ENCODE measurements around the gene ESYT2. TPM values are rescaled to one million over a fixed set of nuclear protein-coding genes. Genes with fewer than 3 reads are reported as not detected.

The ESYT2 gene
- total RNA-seq, 2 experiments from 2014 or later: 116 to 124 TPM

DNA sequence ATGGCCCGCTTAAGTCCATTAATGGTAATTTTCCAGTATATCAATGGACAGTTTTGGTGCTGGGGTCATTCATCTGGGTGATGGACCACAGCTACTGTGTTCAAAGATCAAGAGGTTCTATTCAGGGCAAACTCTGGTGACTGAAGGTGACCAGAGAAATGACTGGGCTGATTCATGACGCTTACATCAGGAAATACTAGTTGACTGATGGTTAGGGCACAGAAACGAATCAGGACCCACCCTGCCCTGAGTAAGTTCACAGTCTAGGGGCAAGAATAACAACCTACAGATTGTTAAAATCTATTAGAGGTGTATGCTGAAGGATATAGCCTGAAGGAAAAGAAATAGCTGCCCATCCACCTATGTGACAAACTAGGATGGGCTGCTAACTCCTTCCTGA, 134.3 kb downstream of the ESYT2 start:
- Mint-ChIP-seq H3K36me3 (ENCODE audit: low read depth) (peaks cover 66% of the 10 kb centered on the region), H3K27ac (peak overlapping the region; percentile 83), H3K4me3 (no peak overlapping the region), H3K4me1 (peaks cover 53% of the 10 kb centered on the region), H3K27me3 (no peaks in the 10 kb centered on the region), H3K9me3 (peaks cover 2% of the 10 kb centered on the region)
- DNase-seq: no peak
- ChIA-PET POLR2A (no interaction called here), CTCF (interaction anchor here (0.9 to 3.0 kb wide), 6 partner anchors 10 to 282 kb away, joined by 3 to 24 read pairs (median 4); partner anchors contain the start of gene NCAPG2)

DNA sequence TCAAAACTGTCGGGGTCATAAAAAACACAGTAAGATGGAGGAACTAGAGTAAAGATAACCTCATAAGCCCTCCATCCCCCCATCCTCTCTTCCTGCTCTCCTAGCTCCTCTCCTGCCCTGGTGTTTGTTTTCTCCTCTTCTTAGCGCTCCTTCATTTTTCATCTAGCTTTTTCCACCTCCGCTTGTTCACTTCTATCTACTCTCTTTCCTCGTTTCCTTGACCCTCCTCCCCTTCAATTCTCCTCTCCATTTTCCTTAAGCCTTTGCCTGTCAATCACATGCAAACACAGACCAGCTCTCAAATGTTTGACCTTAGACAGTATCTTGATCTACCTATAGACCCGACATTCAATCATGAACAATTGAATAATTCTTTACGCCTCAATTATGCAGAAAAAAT, 134.7 kb downstream of the ESYT2 start:
- H3K27me3 Mint-ChIP-seq: no peaks in the 10 kb centered on the region
- DNase-seq: no peak
- no peak overlapping the region for H3K4me3 Mint-ChIP-seq
- no peak overlapping the region for H3K27ac Mint-ChIP-seq
- H3K4me1 Mint-ChIP-seq: peaks cover 53% of the 10 kb centered on the region
- CTCF ChIA-PET: interaction anchor here (1.0 to 3.0 kb wide), 5 partner anchors 10 to 282 kb away, joined by 3 to 24 read pairs (median 4); partner anchors contain the start of gene NCAPG2
- POLR2A ChIA-PET: no interaction called here
- peaks cover 2% of the 10 kb centered on the region for H3K9me3 Mint-ChIP-seq
- peaks cover 66% of the 10 kb centered on the region for H3K36me3 Mint-ChIP-seq (ENCODE audit: low read depth)

DNA sequence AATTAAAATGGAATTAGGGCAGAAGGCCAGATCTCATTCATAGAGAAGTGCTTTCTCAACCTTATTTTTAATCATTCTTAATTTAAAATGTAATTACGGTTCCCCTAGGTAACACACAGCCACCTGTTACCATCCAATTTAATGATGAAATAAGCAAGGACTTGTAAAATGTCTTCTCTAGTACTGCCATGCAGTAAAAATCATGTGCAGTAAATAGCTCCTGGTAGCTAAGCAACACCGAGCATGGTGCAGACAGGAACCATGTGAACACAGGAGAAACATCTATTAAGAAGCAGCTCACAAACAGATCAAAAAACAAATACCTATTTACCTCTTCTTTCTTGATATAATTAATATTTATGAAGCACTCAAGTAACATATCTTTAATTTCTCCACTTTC, 139.8 kb downstream of the ESYT2 start:
- ChIA-PET POLR2A (no interaction called here), CTCF (no interaction called here)
- Mint-ChIP-seq H3K9me3 (no peaks in the 10 kb centered on the region), H3K36me3 (ENCODE audit: low read depth) (peaks cover 61% of the 10 kb centered on the region), H3K27ac (no peak overlapping the region), H3K27me3 (no peaks in the 10 kb centered on the region), H3K4me1 (peaks cover 11% of the 10 kb centered on the region), H3K4me3 (no peak overlapping the region)
- no peak for DNase-seq

DNA sequence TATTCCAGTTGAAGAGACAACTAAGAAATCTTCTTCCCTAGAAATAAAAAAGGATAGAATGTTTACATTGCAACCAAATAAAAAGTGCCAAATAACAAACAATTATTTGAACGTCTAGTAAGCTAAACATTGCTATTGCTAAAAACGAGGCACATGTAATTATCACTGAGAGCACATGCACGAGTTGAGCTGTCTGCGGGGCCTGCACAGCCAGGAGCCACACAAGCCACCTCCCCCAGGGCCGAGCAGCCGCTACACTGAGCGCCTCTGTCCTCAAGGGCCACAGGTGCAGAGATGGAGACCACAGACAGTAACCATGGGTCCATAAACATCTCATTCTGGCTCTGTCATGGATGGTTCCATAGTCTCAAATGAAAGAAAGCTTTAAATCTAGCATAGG, 141.9 kb downstream of the ESYT2 start:
- H3K36me3 Mint-ChIP-seq (ENCODE audit: low read depth): peaks cover 67% of the 10 kb centered on the region
- peaks cover 5% of the 10 kb centered on the region for H3K4me1 Mint-ChIP-seq
- H3K4me3 Mint-ChIP-seq: no peak overlapping the region
- no peak overlapping the region for H3K27ac Mint-ChIP-seq
- CTCF ChIA-PET: interaction anchor here (1.1 kb wide), 1 partner anchor 59 kb away, joined by 3 read pairs; no protein-coding TSS in a partner anchor
- H3K27me3 Mint-ChIP-seq: no peaks in the 10 kb centered on the region
- H3K9me3 Mint-ChIP-seq: no peaks in the 10 kb centered on the region
- POLR2A ChIA-PET: no interaction called here
- DNase-seq: no peak

DNA sequence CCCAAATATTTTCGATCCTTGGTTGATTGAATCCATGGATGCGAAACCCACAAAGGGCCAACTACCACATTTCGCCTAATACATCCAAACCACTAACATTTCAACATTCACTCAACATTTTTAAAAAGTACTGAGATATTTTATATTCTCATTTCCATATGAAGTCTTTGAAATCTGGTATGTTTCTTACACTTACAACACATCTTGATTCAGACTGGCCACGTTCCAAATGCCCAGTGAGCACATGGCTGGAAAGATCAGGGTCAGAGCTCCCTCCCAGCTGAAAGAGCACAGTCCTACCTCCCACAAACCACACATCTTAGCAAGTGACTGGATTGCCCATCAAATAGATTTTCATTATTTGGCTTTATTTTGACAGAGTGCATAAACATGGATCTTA, 143.6 kb downstream of the ESYT2 start:
- POLR2A ChIA-PET: no interaction called here
- Mint-ChIP-seq H3K4me3 (no peak overlapping the region), H3K27me3 (no peaks in the 10 kb centered on the region), H3K9me3 (no peaks in the 10 kb centered on the region), H3K36me3 (ENCODE audit: low read depth) (peaks cover 62% of the 10 kb centered on the region), H3K4me1 (peaks cover 6% of the 10 kb centered on the region), H3K27ac (no peak overlapping the region)
- CTCF ChIA-PET: interaction anchor here (1.5 kb wide), 1 partner anchor 10 kb away, joined by 4 read pairs; no protein-coding TSS in a partner anchor
- DNase-seq: no peak

DNA sequence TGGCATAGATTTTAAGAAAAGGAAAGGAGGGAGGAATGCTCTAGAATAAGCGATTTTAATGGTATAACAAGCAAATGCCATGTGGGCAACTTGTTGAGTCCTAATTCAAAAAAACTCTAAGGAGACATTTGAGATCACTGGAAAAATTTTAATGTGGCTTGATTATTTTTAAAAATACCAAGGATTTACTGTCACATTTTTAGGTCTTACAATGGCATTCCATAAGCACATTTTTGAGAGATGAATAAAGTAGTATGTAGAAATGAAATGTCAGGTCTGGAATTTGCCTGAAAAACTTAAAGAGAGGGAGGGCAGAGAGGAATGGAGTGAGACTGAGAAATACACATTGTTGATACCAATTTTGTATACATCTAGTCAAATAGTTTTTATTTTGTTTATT, 145.0 kb downstream of the ESYT2 start:
- DNase-seq: no peak
- Mint-ChIP-seq H3K9me3 (no peaks in the 10 kb centered on the region), H3K36me3 (ENCODE audit: low read depth) (peaks cover 63% of the 10 kb centered on the region), H3K27ac (no peak overlapping the region), H3K4me3 (no peak overlapping the region), H3K27me3 (no peaks in the 10 kb centered on the region), H3K4me1 (peaks cover 12% of the 10 kb centered on the region)
- ChIA-PET POLR2A (interaction anchor here (1.0 kb wide), 1 partner anchor 20 kb away, joined by 3 read pairs; the partner anchor contains the start of gene NCAPG2), CTCF (no interaction called here)

DNA sequence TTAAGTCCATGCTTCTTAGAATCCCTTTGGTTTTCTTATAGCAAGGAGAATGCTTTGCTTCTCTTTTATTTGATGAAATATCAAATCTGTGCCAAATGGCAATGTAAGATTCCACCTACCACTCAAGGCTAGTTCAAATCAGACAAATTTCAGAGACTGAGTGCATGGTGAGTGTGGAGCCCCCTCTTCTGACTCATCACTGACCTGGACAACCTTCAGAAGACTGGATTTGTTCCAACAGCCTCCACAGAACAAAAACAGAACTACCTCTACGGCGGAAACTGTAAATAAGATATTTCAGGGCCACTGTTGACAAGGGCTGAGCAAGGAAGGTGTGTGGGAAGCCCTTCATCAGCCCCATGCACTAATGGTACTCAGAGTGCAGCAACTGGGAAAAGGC, 145.8 kb downstream of the ESYT2 start:
- Mint-ChIP-seq H3K27me3 (no peaks in the 10 kb centered on the region), H3K4me1 (peaks cover 12% of the 10 kb centered on the region), H3K4me3 (no peak overlapping the region), H3K9me3 (no peaks in the 10 kb centered on the region), H3K27ac (no peak overlapping the region), H3K36me3 (ENCODE audit: low read depth) (peaks cover 62% of the 10 kb centered on the region)
- no peak for DNase-seq
- ChIA-PET CTCF (no interaction called here), POLR2A (interaction anchor here (1.0 kb wide), 1 partner anchor 21 kb away, joined by 3 read pairs; the partner anchor contains the start of gene NCAPG2)

DNA sequence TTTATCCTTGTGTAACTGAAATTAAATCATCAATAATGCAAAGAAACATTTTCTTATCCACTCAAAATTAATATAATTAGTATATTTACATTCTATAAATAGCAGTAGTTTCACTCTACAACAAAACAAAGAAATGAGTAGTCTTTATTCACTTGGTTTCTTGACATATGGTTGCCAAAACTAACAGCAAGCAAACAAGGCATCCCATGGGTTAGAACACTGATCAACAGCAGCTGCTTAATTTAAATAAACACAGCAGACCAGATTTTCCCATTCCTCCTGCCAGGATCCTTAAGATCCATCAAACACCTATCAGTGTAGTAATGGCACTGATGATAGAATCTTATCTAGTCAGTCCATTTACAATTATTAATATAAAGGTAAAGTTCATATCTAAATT, 146.9 kb downstream of the ESYT2 start:
- no peak overlapping the region for H3K4me3 Mint-ChIP-seq
- no peak overlapping the region for H3K27ac Mint-ChIP-seq
- DNase-seq: no peak
- peaks cover 12% of the 10 kb centered on the region for H3K4me1 Mint-ChIP-seq
- ChIA-PET POLR2A (no interaction called here), CTCF (no interaction called here)
- peaks cover 51% of the 10 kb centered on the region for H3K36me3 Mint-ChIP-seq (ENCODE audit: low read depth)
- H3K9me3 Mint-ChIP-seq: no peaks in the 10 kb centered on the region
- H3K27me3 Mint-ChIP-seq: no peaks in the 10 kb centered on the region

Other genes starting within 250 kb of the ESYT2 start
- 1 to 10 TPM; 2.6 to 2.7 TPM for gene PTPRN2, start 241.7 kb downstream of the ESYT2 start, total RNA-seq
- gene NCAPG2, start 124.7 kb downstream of the ESYT2 start, total RNA-seq: 100 to 1,000 TPM; 139 to 173 TPM
- 10 to 100 TPM; 10.6 to 13.2 TPM for gene DYNC2I1, start 27.0 kb upstream of the ESYT2 start, total RNA-seq

All from activated CD4-positive, alpha-beta T cell treated with anti-CD3 and anti-CD28 coated beads, Interleukin-2, amount 10 ng/mL, durations not matched to agents 7 days and 5 days (primary cell).